WI38 (cell line): Measurements from ENCODE around the gene PRRC2A.
A peak's percentile ranks its signal among the peaks of the same experiment; 100 is the strongest.

Experiments used
- H3K4me3 ChIP-seq: 2 replicates; pipeline ENCODE4 v1.5.1; 2011; ENCODE audit warnings: low read depth, mild to moderate bottlenecking, control low read depth, low read length
- CTCF ChIP-seq: IDR thresholded peaks from 2 replicates; pipeline ENCODE4 v1.5.1; 2012; ENCODE audit warnings: low read depth, mild to moderate bottlenecking, control low read depth, low read length

PRRC2A gene

GRCh38 chr6:31620586-31621319 lies at the start of gene PRRC2A:
Gene PRRC2A (plus strand): TSS chr6:31620715. CDS start chr6:31622790, 2,075 bp downstream.
- TF ChIP-seq CTCF, result no peak
- H3K4me3 ChIP-seq, result peak within 1 kb of the TSS; percentile 96

DNA sequence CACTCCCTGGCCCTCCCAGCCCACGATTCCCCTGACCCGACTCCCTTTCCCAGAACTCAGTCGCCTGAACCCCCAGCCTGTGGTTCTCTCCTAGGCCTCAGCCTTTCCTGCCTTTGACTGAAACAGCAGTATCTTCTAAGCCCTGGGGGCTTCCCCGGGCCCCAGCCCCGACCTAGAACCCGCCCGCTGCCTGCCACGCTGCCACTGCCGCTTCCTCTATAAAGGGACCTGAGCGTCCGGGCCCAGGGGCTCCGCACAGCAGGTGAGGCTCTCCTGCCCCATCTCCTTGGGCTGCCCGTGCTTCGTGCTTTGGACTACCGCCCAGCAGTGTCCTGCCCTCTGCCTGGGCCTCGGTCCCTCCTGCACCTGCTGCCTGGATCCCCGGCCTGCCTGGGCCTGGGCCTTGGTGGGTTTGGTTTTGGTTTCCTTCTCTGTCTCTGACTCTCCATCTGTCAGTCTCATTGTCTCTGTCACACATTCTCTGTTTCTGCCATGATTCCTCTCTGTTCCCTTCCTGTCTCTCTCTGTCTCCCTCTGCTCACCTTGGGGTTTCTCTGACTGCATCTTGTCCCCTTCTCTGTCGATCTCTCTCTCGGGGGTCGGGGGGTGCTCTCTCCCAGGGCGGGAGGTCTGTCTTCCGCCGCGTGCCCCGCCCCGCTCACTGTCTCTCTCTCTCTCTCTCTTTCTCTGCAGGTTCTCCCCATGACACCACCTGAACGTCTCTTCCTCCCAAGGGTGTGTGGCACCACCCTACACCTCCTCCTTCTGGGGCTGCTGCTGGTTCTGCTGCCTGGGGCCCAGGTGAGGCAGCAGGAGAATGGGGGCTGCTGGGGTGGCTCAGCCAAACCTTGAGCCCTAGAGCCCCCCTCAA lies 48.2 kb upstream of the PRRC2A start, which contains the start of gene LTA:
Gene LTA, plus strand, starts transcription at position 249 of the 871 bp plus-strand sequence. Its CDS starts 454 bp downstream, at position 703.
- TF ChIP-seq CTCF, result no peak
- no peak within 1 kb of the TSS for H3K4me3 ChIP-seq

DNA sequence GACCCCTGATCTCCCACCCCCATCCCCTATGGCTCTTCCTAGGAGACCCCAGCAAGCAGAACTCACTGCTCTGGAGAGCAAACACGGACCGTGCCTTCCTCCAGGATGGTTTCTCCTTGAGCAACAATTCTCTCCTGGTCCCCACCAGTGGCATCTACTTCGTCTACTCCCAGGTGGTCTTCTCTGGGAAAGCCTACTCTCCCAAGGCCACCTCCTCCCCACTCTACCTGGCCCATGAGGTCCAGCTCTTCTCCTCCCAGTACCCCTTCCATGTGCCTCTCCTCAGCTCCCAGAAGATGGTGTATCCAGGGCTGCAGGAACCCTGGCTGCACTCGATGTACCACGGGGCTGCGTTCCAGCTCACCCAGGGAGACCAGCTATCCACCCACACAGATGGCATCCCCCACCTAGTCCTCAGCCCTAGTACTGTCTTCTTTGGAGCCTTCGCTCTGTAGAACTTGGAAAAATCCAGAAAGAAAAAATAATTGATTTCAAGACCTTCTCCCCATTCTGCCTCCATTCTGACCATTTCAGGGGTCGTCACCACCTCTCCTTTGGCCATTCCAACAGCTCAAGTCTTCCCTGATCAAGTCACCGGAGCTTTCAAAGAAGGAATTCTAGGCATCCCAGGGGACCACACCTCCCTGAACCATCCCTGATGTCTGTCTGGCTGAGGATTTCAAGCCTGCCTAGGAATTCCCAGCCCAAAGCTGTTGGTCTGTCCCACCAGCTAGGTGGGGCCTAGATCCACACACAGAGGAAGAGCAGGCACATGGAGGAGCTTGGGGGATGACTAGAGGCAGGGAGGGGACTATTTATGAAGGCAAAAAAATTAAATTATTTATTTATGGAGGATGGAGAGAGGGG lies 47.0 kb upstream of the PRRC2A start:
- no peak for TF ChIP-seq CTCF
- H3K4me3 ChIP-seq, result no peak overlapping the region

- no peak overlapping the region for H3K4me3 ChIP-seq
- no peak for TF ChIP-seq CTCF
Measured at GRCh38 chr6:31574106-31575061, 46.1 kb upstream of the PRRC2A start.

DNA sequence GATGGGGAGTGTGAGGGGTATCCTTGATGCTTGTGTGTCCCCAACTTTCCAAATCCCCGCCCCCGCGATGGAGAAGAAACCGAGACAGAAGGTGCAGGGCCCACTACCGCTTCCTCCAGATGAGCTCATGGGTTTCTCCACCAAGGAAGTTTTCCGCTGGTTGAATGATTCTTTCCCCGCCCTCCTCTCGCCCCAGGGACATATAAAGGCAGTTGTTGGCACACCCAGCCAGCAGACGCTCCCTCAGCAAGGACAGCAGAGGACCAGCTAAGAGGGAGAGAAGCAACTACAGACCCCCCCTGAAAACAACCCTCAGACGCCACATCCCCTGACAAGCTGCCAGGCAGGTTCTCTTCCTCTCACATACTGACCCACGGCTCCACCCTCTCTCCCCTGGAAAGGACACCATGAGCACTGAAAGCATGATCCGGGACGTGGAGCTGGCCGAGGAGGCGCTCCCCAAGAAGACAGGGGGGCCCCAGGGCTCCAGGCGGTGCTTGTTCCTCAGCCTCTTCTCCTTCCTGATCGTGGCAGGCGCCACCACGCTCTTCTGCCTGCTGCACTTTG lies 45.1 kb upstream of the PRRC2A start, which contains the start of gene TNF:
Gene TNF, plus strand, starts transcription at position 231 of the 567 bp plus-strand sequence. Its CDS starts 177 bp downstream, at position 408.
- no peak within 1 kb of the TSS for H3K4me3 ChIP-seq
- no peak for TF ChIP-seq CTCF
